ENCODE results near the gene CCDC88C. TPM values are rescaled to one million over a fixed set of nuclear protein-coding genes. Genes with fewer than 3 reads are reported as not detected.

Gene CCDC88C
- total and polyA plus RNA-seq, 4 donors = 16.5 to 66.0 (median 32.1) TPM

DNA sequence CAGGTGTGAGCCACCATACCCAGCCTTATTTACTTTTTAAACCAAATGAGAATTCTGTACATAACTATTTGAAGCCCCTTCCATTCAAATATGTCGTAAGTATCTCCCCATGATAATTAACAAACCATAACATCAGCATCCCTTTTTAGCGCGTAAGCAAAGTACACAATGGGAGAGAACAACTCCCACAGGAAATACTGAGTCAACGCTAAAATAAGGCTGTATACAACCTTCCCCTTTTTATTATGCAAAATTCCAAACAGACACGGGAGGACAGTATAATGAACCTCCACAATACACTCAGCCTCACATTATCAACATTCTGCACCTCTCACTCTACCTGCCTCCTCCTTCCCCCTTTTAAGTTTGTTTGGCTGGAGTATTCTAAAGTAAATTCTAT is 73.5 kb downstream of the CCDC88C start:
- H3K9me3 ChIP-seq (ENCODE audit: control insufficient read depth in 4 of 4, insufficient read depth in 3 of 4, low read length in 3 of 4) = no peaks in the 10 kb centered on the region
- WGBS, 2 donors = 43 to 52% methylated on average over 5 of the region's 5 CpGs
- no peak overlapping the region for H3K27ac ChIP-seq (ENCODE audit: low read depth in 1 of 2, low read length in 1 of 2)
- ATAC-seq (ENCODE audit: insufficient read depth, low FRiP score) = no peak
- peaks cover 0 to 10% (median 0%) of the 10 kb centered on the region in 4 donors for H3K36me3 ChIP-seq (ENCODE audit: control insufficient read depth in 4 of 4, insufficient read depth in 4 of 4, low read length in 4 of 4)
- TF ChIP-seq, protein P1, sequence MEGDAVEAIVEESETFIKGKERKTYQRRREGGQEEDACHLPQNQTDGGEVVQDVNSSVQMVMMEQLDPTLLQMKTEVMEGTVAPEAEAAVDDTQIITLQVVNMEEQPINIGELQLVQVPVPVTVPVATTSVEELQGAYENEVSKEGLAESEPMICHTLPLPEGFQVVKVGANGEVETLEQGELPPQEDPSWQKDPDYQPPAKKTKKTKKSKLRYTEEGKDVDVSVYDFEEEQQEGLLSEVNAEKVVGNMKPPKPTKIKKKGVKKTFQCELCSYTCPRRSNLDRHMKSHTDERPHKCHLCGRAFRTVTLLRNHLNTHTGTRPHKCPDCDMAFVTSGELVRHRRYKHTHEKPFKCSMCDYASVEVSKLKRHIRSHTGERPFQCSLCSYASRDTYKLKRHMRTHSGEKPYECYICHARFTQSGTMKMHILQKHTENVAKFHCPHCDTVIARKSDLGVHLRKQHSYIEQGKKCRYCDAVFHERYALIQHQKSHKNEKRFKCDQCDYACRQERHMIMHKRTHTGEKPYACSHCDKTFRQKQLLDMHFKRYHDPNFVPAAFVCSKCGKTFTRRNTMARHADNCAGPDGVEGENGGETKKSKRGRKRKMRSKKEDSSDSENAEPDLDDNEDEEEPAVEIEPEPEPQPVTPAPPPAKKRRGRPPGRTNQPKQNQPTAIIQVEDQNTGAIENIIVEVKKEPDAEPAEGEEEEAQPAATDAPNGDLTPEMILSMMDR (IDR thresholded peaks at IDR 0.05; ENCODE audit: control extremely low read depth, extremely low read depth) = no peak
- H3K4me1 ChIP-seq (ENCODE audit: control insufficient read depth in 5 of 5, insufficient read depth in 5 of 5, low read length in 5 of 5) = peaks cover 0 to 14% (median 2%) of the 10 kb centered on the region in 5 donors
- H3K27me3 ChIP-seq (ENCODE audit: control insufficient read depth in 3 of 3, insufficient read depth in 3 of 3, low read length in 2 of 3) = no peaks in the 10 kb centered on the region
- H3K4me3 ChIP-seq = no peak overlapping the region
- H3K9ac ChIP-seq (ENCODE audit: insufficient read depth in 1 of 2, low read length in 2 of 2) = no peak overlapping the region
- DNase-seq = no peak

- 92 to 97% methylated on average over 11 of the region's 11 CpGs for WGBS, 2 donors
- H3K27me3 ChIP-seq (ENCODE audit: control insufficient read depth in 3 of 3, insufficient read depth in 3 of 3, low read length in 2 of 3) = no peaks in the 10 kb centered on the region
- no peak overlapping the region for H3K4me3 ChIP-seq
- H3K36me3 ChIP-seq (ENCODE audit: control insufficient read depth in 4 of 4, insufficient read depth in 4 of 4, low read length in 4 of 4) = peaks cover 0 to 14% (median 0%) of the 10 kb centered on the region in 4 donors
- H3K9me3 ChIP-seq (ENCODE audit: control insufficient read depth in 4 of 4, insufficient read depth in 3 of 4, low read length in 3 of 4) = no peaks in the 10 kb centered on the region
- no peak overlapping the region for H3K9ac ChIP-seq (ENCODE audit: insufficient read depth in 1 of 2, low read length in 2 of 2)
- DNase-seq = no peak
- TF ChIP-seq, protein P1 (IDR thresholded peaks at IDR 0.05; ENCODE audit: control extremely low read depth, extremely low read depth) = no peak
- ATAC-seq (ENCODE audit: insufficient read depth, low FRiP score) = no peak
- no peak overlapping the region for H3K27ac ChIP-seq (ENCODE audit: low read depth in 1 of 2, low read length in 1 of 2)
- peaks cover 0 to 14% (median 2%) of the 10 kb centered on the region in 5 donors for H3K4me1 ChIP-seq (ENCODE audit: control insufficient read depth in 5 of 5, insufficient read depth in 5 of 5, low read length in 5 of 5)
Observed at GRCh38 chr14:91343051-91343450, 74.6 kb downstream of the CCDC88C start.

DNA sequence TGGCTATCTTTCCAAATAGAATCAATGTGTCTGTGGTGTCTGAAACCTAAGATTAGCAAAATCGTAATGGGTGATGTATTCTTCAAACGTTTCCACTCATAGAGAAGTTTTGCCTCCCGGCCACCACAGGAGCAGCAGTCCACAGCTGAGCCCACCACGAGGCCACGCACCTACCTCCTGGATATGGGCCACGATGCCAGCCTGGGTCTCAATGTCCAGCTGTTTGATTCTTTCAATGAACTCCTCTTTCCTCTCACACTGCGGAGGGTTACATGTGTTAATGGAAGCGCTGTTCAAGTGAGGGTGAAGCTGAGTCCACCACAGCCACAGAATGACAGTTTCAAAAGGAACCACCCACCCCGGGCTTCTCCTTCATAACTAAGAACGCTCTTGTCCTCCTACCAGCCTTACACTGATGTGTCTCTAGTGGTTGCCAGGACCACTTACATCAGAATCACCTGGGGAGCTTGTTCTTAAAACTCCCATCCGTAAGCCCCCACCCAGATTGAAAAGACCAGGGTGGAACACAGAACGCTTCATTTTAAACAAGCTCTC is 75.3 kb downstream of the CCDC88C start:
- Histone ChIP-seq H3K27me3 (ENCODE audit: control insufficient read depth in 3 of 3, insufficient read depth in 3 of 3, low read length in 2 of 3) (no peaks in the 10 kb centered on the region), H3K4me3 (no peak overlapping the region), H3K9ac (ENCODE audit: insufficient read depth in 1 of 2, low read length in 2 of 2) (no peak overlapping the region), H3K36me3 (ENCODE audit: control insufficient read depth in 4 of 4, insufficient read depth in 4 of 4, low read length in 4 of 4) (peaks cover 0 to 21% (median 0%) of the 10 kb centered on the region in 4 donors), H3K27ac (ENCODE audit: low read depth in 1 of 2, low read length in 1 of 2) (no peak overlapping the region), H3K4me1 (ENCODE audit: control insufficient read depth in 5 of 5, insufficient read depth in 5 of 5, low read length in 5 of 5) (peaks cover 0 to 14% (median 2%) of the 10 kb centered on the region in 5 donors), H3K9me3 (ENCODE audit: control insufficient read depth in 4 of 4, insufficient read depth in 3 of 4, low read length in 3 of 4) (no peaks in the 10 kb centered on the region)
- 71 to 84% methylated on average over 12 of the region's 12 CpGs for WGBS, 2 donors
- TF ChIP-seq, protein P1 (IDR thresholded peaks at IDR 0.05; ENCODE audit: control extremely low read depth, extremely low read depth) = no peak
- DNase-seq (no peak), ATAC-seq (ENCODE audit: insufficient read depth, low FRiP score) (no peak)

- H3K4me3 ChIP-seq = no peak overlapping the region
- TF ChIP-seq, protein P1 (IDR thresholded peaks at IDR 0.05; ENCODE audit: control extremely low read depth, extremely low read depth) = no peak
- no peak overlapping the region for H3K27ac ChIP-seq (ENCODE audit: low read depth in 1 of 2, low read length in 1 of 2)
- H3K4me1 ChIP-seq (ENCODE audit: control insufficient read depth in 5 of 5, insufficient read depth in 5 of 5, low read length in 5 of 5) = peaks cover 0 to 14% (median 2%) of the 10 kb centered on the region in 5 donors
- ATAC-seq (ENCODE audit: insufficient read depth, low FRiP score) (no peak), DNase-seq (peak; percentile 51 to 64 (median 56))
- WGBS, 2 donors = 88% methylated on average over 7 of the region's 7 CpGs
- H3K9ac ChIP-seq (ENCODE audit: insufficient read depth in 1 of 2, low read length in 2 of 2) = no peak overlapping the region
- H3K27me3 ChIP-seq (ENCODE audit: control insufficient read depth in 3 of 3, insufficient read depth in 3 of 3, low read length in 2 of 3) = no peaks in the 10 kb centered on the region
- H3K36me3 ChIP-seq (ENCODE audit: control insufficient read depth in 4 of 4, insufficient read depth in 4 of 4, low read length in 4 of 4) = peaks cover 0 to 21% (median 0%) of the 10 kb centered on the region in 4 donors
- no peaks in the 10 kb centered on the region for H3K9me3 ChIP-seq (ENCODE audit: control insufficient read depth in 4 of 4, insufficient read depth in 3 of 4, low read length in 3 of 4)
Observed at GRCh38 chr14:91341751-91342154, 75.9 kb downstream of the CCDC88C start.

Data from lung (tissue), 12 donors.